Astrocyte of the cerebellum (primary cell): ENCODE results near the gene FBXW8.

Experiments
- DNase-seq: peaks from one replicate; pipeline ENCODE4 v3.0.0-alpha.2; 2011; ENCODE audit warnings: low read depth
- H3K4me3 ChIP-seq: 2 replicates; pipeline ENCODE4 v1.5.1; 2011; ENCODE audit warnings: mild to moderate bottlenecking, low read depth, low read length, moderate library complexity
- CTCF ChIP-seq: IDR thresholded peaks from 2 replicates; pipeline ENCODE4 v1.5.1; 2012; ENCODE audit warnings: low read length, low read depth, moderate library complexity, mild to moderate bottlenecking; ENCODE audit errors: missing control alignments
- in situ Hi-C: cut with HindIII; loops from 2 replicates; pipeline ENCODE4 v1.10.0; 2017; ENCODE audit warnings: low sequenced_read_pairs

FBXW8 gene

GRCh38 chr12:116894913-116895312 is 15.8 kb upstream of the FBXW8 start:
- no peak for TF ChIP-seq CTCF
- in situ Hi-C loops = no loop called here
- no peak overlapping the region for H3K4me3 ChIP-seq
- DNase-seq = no peak

GRCh38 chr12:116896411-116896924 is 14.3 kb upstream of the FBXW8 start:
- in situ Hi-C loops = no loop called here
- H3K4me3 ChIP-seq = no peak overlapping the region
- no peak for TF ChIP-seq CTCF
- no peak for DNase-seq

- DNase-seq = no peak
- in situ Hi-C loops = no loop called here
- H3K4me3 ChIP-seq = no peak overlapping the region
- TF ChIP-seq CTCF = no peak
Observed at GRCh38 chr12:116897476-116897875, 13.3 kb upstream of the FBXW8 start.

GRCh38 chr12:116898669-116899068 is 12.1 kb upstream of the FBXW8 start:
- H3K4me3 ChIP-seq = no peak overlapping the region
- no peak for TF ChIP-seq CTCF
- in situ Hi-C loops = no loop called here
- DNase-seq = no peak

GRCh38 chr12:116901612-116902011 is 9.1 kb upstream of the FBXW8 start:
- TF ChIP-seq CTCF = no peak
- no peak for DNase-seq
- no peak overlapping the region for H3K4me3 ChIP-seq
- in situ Hi-C loops = no loop called here

- in situ Hi-C loops = no loop called here
- H3K4me3 ChIP-seq = no peak overlapping the region
- TF ChIP-seq CTCF = no peak
- DNase-seq = no peak
Observed at GRCh38 chr12:116903818-116904217, 6.9 kb upstream of the FBXW8 start.

- in situ Hi-C loops = no loop called here
- TF ChIP-seq CTCF = no peak
Observed at GRCh38 chr12:116906285-116906684, 4.5 kb upstream of the FBXW8 start.

More at GRCh38 chr12:116906285-116906684, 4.5 kb upstream of the FBXW8 start:
- H3K4me3 ChIP-seq = no peak overlapping the region
- no peak for DNase-seq
